GM18870 (cell line): ENCODE results near the gene NOTCH1.

Experiments
- ATAC-seq: cut with Tn5 transposase; IDR thresholded peaks from one replicate; pipeline ENCODE4 v1.9.1; 2021; ENCODE audit warnings: moderate library complexity; ENCODE audit not compliant: unreplicated experiment

The NOTCH1 gene

DNA sequence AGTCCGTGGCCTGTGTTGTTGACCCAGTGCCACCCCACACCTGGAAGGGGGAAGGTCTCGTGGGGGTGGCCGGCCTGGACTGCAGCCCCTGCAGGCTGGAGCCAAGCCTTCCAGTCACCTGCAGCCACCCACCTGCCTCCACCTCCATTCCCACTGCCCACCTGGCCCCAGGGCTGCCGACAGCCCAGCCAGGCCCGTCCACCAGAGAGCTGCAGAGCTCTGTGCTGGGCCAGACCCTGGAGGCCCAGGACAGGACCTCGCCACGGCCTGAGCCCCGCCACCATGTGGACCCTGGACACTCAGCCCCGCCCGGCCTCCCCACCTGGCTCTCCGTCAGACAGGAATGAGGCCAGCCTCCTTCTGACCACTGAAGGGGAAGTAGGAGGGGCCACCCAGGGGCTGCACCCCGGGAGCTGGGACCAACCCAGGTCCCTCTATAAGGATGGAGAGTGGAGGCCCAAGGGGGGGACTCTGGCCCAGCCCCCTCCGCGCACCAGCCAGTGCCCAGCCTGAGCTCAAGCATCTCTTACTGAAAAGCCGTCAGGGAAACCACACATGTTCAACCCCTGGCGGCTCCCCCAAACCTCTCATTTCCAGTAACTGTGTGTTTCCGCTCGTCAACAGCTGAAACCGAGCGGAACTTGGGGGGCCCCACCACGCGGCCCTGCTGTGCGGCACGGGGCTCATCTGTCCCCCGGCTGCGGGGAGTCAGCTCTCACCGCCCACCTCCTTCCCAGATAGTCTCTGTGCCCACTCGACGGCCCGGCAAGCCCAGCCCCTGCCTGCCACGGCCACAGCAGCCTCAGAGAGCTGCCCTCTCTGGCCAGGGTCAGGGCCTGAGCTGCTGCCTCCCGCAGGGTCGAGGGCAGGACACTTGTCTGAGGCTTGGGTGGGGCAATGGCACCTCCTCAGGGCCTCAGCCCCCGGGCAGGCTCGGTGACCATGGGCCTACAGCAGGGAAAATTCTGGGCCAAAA, 12.8 kb downstream of the NOTCH1 start:
- no peak for ATAC-seq

DNA sequence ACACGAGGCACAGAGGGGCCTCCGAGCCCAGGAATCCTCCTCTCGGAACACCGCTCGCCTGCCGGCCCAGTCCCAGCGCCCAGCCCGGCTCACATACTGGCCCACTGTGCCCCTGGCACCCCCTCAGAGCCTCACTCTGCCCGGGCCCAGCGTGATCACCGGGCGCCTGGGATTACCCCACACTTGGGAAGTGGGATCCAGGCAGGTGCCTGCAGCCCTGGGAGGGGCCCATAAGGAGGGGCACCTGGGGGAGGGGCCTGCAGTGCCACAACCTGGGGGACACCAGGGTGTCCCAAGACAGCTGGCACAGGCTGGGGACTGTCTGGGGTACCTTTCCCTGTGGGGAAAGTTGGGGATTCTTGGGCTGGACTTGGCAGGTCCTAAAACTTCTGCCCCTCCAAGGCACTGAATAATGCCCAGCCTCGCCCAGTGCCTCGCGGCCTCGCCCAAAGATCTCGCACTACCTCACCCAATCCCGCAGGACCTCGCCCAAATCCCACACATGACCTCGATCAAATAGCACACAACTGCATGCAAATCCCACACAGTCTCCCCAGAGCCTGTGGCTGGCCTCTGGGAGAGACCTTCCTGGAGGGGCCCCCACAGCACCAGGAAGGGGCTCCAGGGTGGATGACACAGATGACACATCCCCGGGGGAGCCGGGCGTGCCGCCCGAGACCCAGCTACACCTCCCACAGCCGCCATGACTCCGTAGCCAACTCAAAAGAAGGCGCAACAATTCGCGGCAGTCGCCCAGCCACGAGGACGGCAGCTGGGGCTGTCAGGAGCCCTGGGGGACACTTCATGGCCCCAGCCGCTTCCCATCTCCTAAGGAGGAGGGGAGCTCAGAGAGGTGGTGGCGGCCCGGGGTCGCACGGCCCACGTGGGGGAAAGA, 13.7 kb downstream of the NOTCH1 start:
- ATAC-seq, result no peak

DNA sequence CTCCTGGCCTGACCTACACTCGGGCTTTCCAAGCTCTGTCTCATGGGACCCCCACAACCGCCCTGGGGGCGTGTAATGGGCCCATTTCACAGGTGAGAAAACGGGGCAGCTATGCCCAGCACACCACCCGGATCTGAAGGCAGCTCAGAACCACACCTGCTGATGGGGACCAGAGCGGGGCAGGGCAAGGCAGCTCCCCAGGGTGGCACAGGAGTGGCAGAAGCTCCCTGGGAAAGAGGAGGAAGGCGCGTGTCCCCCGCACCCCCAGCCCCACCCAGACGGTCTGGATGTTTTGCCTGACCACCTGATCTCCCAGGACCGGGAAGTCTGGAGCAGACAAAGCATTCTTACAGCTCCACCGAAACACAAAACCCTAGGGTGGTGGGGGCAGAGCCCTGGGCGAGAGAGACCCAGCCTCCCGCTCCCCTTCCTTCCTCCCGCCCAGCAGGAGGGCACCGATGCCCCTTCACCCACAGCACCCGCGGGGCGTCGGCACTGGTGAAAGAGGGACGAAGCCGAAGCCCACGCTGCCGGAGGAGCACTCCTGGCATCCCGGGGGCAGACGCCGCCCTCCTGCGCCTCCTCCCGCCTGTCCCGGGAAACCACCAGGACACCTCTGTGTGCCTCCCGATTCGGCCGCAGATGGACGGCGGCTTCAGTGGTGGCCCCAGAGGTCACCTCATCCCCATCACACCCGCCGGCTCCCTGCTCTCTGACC, 14.5 kb downstream of the NOTCH1 start:
- no peak for ATAC-seq

DNA sequence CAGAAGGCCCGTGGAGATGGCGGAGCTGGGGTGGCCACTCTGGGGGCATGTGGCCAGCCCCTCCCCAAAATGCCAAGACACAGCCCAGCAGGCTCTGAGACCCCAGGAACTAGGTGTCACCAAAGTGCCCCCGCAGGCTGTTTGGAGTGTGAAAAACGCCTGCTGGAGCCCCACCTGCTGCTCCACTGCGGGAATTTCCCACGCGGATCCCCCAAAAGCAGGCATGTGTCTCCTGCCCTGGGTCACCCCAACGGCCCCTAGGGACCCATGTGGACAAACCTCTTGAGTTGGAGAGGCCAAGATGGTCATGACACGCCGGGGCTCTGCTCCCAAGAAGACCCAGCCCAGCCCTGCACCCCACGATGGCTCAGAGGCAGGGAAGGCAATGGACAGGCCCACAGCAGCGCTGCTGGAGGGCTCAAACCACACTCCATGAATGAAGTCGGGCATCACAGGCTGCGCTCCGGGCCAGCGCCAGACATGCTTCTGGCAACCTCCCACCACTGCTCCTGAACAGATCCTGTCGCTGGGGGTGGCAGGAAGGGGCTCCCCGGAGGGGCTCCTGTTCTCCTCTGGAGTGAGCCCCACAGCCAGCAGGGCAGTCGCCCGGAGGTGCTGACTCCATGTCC, 15.3 kb downstream of the NOTCH1 start:
- no peak for ATAC-seq

DNA sequence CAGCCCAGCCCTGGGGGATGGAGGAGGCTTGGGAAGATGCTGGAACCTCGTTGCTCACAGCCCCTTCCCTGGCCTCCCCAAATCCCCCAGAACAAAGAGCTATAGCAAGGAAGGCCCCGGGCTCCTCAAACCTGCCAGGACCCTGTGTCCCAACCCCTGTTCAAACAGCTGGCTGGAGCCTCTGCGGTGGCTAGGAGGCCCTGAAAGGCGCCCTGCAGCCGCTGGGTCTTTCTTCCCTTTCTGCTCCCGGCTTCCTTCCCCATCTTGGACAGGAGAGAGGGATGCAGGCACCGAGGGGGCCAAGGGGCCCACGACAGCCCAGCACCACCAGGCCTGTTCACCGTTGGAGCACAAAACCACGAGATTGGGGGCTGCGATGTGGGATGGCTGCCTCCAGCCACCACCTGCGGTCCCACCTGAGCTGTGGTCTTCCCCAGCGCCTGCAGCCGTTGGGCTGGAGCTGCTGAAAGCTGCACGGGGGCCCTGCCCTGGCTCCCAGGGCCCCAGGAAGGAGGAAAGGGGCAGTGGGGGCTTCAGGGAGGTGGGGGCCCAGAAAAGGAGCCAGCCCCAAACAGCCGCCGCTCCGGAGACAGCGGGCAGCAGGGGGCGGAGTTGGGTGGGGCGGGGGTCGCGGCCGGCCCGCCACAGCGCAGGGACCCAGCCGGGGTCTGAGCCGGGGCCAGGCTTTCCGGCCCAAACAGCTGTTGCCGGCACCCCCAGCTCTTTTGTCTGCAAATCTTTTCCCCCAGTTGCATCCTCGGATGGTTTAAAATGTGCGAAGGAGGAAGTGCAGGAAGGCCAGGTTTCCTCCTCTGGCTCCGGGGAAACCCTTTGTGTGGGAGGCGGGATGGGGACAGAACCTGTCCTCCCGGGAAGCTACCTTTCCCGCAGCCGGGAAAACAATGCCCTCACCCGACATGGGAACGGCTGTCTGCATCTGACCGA, 16.1 kb downstream of the NOTCH1 start:
- ATAC-seq, result no peak

DNA sequence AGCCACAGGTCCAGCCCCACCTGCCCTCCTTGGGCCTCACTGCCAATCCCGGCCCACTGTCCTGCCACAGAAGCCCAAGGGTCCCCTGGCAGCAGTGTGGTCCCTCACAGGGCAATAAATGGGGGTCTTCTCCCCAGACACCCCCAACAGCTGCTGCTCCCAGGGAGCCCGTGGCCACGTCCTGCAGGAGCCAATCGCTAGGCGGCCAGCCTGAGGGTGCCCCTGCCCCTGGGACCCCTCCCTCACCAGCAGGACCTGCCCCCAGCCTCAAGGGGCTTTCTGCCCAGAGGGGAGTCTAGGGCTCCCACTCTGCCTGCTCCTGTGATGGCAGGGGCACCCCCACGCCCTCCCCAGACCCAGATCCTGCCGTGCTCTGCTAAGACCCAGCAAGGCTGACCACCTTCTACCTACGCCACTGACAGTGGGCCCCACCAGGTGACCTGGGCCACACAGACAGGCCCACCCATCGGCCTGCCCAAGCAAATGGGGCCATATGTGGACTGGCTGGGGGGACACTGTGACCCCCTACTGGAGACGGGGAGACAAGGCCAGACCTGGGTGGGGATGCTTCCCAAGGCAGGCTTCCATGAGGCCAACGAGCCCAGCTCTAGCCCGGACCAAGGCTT, 17.0 kb downstream of the NOTCH1 start:
- ATAC-seq, result no peak

DNA sequence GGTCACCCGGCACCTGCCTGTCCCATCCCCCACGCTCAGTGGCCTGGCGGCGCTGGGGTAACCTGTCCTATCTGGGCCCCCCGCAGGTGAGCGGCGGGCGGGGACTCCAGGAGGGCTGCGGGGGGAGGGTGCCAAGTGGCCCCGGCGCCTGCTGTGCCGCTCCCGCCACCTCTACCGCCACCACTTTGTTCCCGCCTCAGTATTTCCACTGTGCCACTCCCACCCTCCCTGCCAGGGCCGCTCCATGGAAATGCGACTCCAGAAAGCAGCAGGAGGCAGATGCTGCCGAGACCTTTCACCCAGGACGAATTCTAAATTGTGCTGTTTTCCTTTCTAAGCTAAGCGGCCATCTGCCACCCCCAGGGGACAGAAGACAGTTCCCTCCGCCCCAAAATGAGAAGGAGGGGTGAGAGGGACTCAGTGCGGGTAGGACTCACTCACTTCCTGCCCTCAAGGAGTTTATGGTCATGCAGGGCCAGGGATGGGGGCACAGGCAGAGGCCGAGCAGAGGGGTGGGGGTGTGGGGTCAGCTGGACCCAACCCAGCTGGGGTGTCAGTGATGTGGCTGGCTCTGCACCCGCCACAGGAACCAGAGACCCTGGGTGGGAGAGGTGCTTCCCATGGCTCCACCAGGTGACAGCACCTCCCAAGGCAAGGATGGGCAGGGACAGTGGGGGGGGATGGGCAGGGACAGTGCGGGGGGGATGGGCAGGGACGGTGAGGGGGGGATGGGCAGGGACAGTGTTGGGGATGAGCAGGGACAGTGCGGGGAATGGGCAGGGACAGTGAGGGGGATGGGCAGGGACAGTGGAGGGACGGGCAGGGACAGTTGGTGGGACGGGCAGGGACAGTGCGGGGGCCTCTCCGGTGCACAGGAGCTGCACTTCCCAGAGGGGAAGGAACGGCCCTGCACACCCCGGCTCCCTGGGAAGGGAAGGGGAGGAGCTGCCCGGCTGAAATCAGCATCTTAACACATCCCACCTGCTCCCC, 17.8 kb downstream of the NOTCH1 start:
- no peak for ATAC-seq

DNA sequence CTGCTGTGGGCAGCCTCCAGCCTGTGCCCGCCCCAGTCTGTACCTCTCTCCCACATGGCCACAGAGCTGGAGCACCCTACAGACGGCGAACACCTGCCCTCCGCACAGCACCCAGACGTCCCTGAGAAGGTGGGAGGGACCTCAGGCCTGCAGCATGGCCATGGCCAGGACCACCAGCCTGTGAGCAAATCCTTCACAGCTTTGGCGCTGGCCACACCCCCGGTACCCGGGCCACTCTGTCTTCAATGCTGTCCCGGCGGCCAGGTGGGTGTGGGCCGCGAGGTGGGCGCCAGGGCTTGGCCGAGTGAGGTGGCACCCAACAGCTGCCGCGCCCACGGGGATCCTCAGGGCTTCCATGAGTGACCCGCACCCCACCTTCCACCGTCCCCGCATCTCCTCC, 18.7 kb downstream of the NOTCH1 start:
- ATAC-seq, result no peak

DNA sequence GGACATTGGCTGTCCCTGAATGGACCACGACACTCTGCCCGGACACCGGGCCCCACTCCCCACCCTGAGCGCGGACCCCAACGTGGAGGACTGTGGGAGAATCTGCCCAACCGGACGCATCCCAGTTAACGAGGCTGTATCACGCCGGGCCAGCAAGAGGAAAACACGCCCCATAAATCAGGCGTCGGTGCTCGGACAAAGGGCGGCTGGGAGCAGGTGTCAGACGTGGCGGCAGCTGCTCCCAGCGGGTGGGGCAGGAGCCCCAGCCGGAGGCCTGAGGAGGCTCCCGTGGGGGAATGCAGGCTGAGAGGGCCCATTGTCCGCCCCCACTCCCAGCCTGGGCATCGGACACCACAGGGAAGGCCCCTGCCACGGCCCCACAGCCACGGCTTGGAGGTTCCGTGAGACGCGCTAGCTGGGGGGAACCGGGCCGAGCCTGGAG, 19.2 kb downstream of the NOTCH1 start:
- ATAC-seq, result no peak

DNA sequence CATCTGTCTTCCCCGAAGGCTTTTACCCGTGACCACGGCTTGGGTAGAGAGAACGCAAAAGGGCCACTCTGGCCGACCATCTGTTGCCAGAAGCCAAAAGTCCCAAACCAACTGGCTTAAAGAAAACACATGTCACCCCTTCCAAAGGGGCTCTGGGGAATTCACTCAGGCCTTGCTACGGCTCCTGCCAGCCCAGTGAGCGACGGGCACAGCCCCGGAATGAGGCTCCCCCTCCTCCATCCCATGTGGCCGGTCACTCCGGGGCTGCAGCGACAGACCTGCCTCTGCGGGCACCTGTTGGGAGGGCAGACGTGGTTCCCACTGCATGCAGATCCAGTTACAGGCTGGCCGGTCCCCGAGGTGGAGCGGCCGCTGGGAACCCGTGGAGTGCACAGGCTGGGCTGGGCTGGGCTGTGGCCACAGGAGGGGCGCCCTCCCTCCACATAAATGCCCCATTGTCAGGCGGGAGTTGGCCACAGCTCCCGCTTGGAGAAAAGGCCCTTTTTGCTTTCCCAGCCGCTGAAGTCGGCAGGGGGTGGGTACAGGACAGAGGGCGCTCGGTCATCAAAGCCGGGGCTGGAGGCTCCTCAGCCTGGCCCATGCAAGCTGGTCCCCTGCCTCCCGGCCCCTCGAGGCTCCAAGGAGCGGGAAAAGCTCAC, 19.9 kb downstream of the NOTCH1 start:
- no peak for ATAC-seq

DNA sequence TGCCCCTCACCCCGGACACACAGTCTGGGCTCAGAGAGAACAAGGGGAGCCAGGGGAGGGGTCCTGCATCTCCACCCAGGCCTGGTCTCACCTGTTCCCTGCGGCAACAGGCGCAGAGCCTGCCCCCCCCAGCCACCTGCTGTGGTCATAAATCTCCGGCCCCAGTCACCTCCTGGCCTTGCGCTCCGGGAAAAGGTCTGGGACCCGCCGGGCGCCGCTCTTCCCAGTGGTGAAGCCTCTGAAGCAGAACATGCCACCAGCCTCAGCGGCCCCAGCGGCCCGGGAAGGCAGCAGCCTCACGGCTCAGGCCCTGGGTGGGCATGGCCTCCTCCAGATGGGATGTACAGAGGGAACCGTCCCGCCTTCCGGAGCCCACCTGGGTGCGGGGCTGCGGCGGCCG, 20.6 kb downstream of the NOTCH1 start:
- ATAC-seq, result no peak

DNA sequence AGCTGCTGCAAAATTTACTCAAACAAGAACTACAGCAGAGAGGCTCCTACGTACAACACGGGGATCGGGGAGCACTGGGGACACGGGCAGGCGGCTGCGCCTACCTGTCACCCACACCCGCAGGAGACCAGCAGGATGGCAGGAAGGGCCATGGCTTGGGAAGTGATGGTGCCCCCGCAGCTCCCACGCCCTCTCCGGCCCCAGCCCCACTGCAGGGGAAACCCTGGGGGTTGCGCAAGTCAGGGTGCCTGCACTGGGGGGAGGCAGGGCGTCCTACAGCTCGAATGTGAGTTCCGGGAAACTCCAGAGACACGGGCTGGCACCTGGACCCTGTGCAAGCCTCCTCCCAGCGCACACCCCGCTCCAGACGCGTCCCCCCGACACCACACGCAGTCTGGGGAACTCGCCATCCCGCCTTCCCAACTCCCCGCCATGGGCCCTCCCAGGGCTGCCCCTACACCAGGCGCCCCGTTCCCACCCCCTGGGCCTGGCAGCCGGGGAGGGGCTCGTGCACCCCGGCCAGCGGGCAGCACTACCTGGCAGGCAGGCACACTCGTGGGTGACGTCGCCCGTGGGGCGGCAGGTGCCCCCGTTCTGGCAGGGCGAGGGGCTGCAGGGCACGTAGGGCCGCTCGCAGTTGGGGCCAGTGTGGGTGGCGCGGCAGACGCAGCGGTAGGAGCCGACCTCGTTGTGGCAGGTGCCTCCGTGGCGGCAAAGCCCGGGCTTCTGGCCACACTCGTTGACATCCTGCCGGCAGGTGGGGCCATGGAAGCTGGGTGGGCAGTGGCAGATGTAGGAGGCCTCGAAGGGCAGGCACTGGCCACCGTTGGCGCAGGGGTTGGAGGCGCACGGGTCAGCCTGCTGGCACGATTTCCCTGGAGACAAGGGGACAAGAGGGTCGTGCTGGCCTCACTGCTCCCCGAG, 23.3 kb downstream of the NOTCH1 start:
- ATAC-seq, result no peak

DNA sequence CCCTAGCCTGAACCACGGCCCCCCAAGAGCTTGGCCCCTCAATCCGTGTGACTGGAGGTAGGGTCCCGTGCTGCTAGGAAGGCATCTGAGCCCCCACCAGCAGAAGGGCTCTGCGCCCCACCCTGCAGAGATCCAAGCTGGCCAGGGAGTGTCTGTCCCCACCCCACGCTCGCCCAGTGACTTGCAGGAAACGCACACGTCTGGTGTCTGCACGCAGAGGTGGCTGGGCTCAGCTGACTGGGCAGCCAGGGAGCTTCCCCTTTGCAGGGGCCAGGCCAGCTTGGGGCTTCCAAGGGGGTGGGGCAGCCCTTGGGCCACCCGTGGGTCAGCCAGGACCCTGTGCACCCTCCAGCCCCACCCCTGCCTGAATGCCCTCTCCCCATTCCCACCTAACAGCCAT, 24.3 kb downstream of the NOTCH1 start:
- ATAC-seq, result no peak

DNA sequence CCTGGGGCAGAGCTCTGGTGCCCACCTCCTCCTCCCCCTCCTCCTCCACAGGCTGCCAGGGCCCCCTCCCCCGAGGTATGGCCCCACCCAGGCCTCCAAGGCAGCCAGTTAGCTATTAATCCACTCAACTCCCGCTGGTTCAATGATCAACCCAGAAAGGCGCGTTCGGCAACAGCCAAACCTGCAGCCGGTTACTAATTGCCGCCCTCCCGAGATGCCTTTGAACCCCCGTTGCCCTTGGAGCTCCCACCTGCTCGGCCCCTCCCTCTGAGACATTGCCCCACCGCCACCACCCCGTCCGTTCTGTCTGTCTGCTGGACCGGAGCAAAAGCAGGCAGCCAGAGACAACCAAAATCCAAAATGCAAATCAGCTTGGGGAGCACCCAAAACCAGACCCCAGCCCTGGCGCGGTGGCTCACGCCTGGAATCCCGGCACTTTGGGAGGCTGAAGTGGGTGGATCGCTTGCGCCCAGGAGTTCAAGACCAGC, 25.8 kb downstream of the NOTCH1 start:
- ATAC-seq, result no peak

DNA sequence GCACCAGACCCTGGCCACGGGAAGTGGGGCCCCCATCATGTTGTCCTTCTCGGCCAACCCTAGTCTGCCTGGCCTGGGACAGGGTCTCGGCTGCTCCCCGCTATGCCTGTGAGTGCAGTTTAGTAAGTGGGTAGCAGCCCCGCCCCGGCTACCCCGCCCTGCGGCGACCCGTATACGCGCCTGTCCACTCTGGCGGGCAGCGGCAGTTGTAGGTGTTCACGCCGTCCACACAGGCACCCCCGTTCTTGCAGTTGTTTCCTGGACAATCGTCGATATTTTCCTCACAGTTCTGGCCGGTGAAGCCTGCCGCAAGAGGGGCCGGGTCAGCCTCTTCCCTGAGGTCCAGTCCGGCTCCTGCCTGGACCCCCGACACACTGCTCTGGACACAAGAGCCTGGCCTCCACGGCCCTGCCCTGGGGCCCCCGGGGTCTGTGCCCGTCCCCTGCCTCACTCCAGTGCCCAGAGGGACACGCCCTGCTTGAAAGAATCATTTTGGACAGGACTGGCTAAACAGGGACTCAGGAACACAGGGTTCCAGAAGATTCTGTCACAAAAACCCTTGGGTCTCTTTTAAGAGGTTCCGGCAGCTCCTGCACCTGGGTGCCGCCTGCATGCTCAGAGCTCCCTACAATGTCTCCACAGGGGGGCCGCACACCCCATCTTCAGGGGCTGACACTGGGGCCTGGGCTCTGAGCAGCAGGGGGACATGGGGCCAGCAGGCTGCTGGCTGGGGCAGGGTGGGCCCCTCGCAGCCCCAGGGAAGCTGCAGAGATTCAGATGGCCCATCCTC, 26.4 kb downstream of the NOTCH1 start:
- ATAC-seq, result no peak
